GM23248 (cell line): ENCODE results near the gene MEI1.

ENCODE experiments used
- EZH2 ChIP-seq: fragments of 200-600 bp; sonication (generic); IDR thresholded peaks from 2 replicates; pipeline ENCODE4 v1.6.1; 2018; ENCODE audit warnings: antibody characterized with exemption, mild to moderate bottlenecking; ENCODE audit not compliant: insufficient read depth, poor library complexity, severe bottlenecking
- EZH2phosphoT487 ChIP-seq: fragments of 200-600 bp; sonication (generic); IDR thresholded peaks from 2 replicates; pipeline ENCODE4 v1.6.1; 2018; ENCODE audit warnings: antibody characterized with exemption, moderate library complexity, mild to moderate bottlenecking, low read depth; ENCODE audit not compliant: insufficient read depth

DNA sequence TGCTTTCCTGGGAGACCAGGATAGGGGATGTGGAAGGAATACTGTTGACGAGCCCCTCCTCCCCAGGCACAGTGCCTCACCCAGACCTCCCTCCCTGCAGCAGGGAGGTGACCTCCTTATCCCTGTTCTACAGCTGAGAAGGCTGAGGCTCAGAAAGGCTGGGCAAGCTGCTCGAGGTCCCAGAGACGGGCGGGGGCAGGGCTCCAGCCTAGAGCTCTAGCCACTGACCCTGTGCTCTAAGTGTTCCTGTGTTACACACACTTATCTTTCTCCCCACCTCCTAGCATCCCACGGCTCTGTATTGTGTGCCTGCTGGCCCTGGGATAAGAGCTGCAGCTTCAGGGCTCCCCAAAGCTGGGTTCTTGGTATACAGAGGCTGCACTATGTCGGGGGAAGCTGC lies 109.1 kb downstream of the MEI1 start:
- TF ChIP-seq EZH2phosphoT487 (no peak), EZH2 (no peak)
